Lower lobe of right lung (tissue), 2 donors: Measurements from ENCODE around the gene GALNT17. TPM values are rescaled to one million over a fixed set of nuclear protein-coding genes. Genes with fewer than 3 reads are reported as not detected.

ENCODE experiments used
- ATAC-seq, 2 donors: fragments of 200-7000 bp; cut with Tn5 transposase; one replicate each; pipeline ENCODE4 v1.9.1; 2020 to 2022; ENCODE audit warnings: mild to moderate bottlenecking in 2 of 2, moderate library complexity in 2 of 2
- DNase-seq: peaks from one replicate; pipeline ENCODE4 v3.0.0-alpha.2; 2020
- H3K27ac ChIP-seq: fragments of 200-600 bp; one replicate; pipeline ENCODE4 v1.8.0; 2022
- H3K27me3 ChIP-seq: fragments of 200-600 bp; one replicate; pipeline ENCODE4 v1.8.0; 2022; ENCODE audit warnings: low read depth
- H3K36me3 ChIP-seq: fragments of 200-600 bp; one replicate; pipeline ENCODE4 v1.8.0; 2022; ENCODE audit warnings: mild to moderate bottlenecking
- H3K4me1 ChIP-seq: fragments of 200-600 bp; one replicate; pipeline ENCODE4 v1.8.0; 2022
- H3K4me3 ChIP-seq: fragments of 200-600 bp; one replicate; pipeline ENCODE4 v1.8.0; 2022; ENCODE audit warnings: mild to moderate bottlenecking
- H3K9me3 ChIP-seq: fragments of 200-600 bp; one replicate; pipeline ENCODE4 v1.8.0; 2022
- CTCF ChIP-seq: fragments of 200-600 bp; IDR thresholded peaks from one replicate; pipeline ENCODE4 v1.8.0; 2022; ENCODE audit warnings: antibody characterized with exemption, mild to moderate bottlenecking
- intact Hi-C: fragments of 100-400 bp; cut with DNase I; formaldehyde crosslinking; loops from one replicate; pipeline ENCODE4 v1.11.0; 2022
- total RNA-seq: library from RNA; stranded (reverse); fragmentation: NEBNext Ultra II Directional; extraction: Animal tissue kit (Norgen Biotek cat#: 25700); gene quantifications from one replicate; pipeline ENCODE4 v1.2.1, GENCODE V29; 2021
- donor health status: DM: no; HTN: yes; CAD: no; lungs with severe emphysema.

The GALNT17 gene
- total RNA-seq, 1 donor from 2014 or later: 6.6 TPM

DNA sequence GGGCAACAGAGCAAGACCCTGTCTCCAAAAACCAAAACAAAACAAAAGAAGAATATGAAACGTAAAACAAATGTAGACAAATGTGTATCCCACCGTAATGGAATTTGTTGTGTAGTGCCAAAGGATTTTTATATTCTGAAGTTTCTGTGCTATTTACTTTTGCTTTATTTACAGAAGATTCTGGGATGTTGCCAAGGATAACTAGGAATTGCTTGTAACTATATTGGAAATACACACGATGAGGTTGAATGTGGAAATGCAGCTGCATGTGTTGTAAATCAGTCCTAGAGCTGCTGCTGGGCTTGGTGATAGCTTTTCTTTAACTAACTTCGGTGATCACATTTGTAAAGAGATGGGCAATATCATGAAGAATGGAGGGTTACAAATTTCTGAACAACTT, 39.5 kb downstream of the GALNT17 start:
- TF ChIP-seq CTCF: no peak
- no peaks in the 10 kb centered on the region for H3K36me3 ChIP-seq
- intact Hi-C loops: no loop called here
- ATAC-seq: no peak
- no peak for DNase-seq
- H3K27ac ChIP-seq: no peak overlapping the region
- no peak overlapping the region for H3K4me3 ChIP-seq
- H3K27me3 ChIP-seq: no peaks in the 10 kb centered on the region
- no peaks in the 10 kb centered on the region for H3K9me3 ChIP-seq
- no peaks in the 10 kb centered on the region for H3K4me1 ChIP-seq

DNA sequence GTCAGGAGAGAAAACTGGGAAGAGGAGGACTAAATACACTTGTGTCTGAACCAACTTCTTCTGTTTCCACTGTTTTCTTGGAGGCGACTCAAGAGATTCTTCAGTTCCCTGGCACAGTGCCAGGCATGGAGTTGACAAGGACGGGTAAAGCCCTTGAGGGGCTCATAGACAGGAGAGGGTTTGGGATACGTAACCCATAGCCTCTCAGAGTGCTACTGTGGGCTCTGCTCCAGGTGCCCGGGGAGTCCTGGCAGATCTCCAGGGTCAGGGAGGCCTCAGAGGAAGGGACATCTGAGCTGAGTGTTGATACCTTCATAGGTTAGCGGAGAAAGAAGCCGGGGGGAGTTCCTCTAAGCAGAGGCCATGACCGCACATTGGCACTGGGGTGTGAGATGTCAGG, 42.0 kb downstream of the GALNT17 start:
- Histone ChIP-seq H3K27ac (no peak overlapping the region), H3K27me3 (no peaks in the 10 kb centered on the region), H3K4me3 (no peak overlapping the region), H3K4me1 (no peaks in the 10 kb centered on the region), H3K36me3 (no peaks in the 10 kb centered on the region), H3K9me3 (no peaks in the 10 kb centered on the region)
- DNase-seq (no peak), ATAC-seq (no peak)
- TF ChIP-seq CTCF: no peak
- intact Hi-C loops: no loop called here

DNA sequence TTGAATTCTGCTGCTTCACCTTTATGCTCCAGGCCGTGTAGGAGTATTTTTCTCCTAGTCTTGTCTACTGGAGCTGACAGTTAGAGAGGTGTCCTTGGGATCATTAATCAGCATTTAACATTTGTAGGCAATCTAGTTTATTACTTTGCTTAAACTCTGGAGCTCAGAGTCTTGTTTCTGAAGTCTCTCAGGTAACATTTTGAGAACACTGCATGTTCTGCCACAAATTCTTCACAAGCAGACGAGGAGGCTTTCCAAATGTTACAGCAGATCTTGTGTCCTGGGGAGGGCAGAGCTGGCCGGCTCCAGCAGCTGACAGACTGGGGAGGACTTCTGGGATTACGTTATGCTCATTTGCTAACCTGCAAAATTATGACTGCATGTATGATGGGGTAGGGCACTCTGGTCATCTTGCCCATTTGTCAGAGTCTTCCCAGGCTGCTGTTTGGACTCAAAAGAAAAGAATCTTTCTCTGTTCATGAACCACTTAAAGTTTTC, 50.5 kb downstream of the GALNT17 start:
- no peaks in the 10 kb centered on the region for H3K9me3 ChIP-seq
- TF ChIP-seq CTCF: no peak
- no peak overlapping the region for H3K4me3 ChIP-seq
- intact Hi-C loops: no loop called here
- ATAC-seq: no peak
- no peaks in the 10 kb centered on the region for H3K4me1 ChIP-seq
- no peak for DNase-seq
- H3K27me3 ChIP-seq: no peaks in the 10 kb centered on the region
- H3K27ac ChIP-seq: no peak overlapping the region
- no peaks in the 10 kb centered on the region for H3K36me3 ChIP-seq

DNA sequence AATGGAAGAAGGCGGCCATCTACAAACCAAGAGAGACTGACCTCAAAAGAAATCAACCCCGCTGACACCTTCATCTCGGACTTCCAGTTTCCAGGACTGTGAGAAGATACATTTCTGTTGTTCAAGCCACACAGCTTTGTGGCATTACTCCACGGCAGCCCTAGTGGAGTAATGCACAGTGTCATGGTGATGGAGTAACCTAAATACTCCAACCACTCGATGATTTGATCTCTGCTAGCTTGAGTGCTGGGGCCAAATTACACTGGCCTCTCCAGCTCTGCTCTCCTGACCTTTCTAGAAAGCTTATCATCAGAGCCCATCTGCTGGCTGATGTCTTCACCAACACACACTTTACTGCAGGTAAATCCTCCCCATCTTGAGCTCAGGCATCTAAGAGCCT, 52.2 kb downstream of the GALNT17 start:
- no peaks in the 10 kb centered on the region for H3K27me3 ChIP-seq
- ATAC-seq: no peak

GRCh38 chr7:71184609-71185008, 52.7 kb downstream of the GALNT17 start:
- Histone ChIP-seq H3K4me3 (no peak overlapping the region), H3K9me3 (no peaks in the 10 kb centered on the region), H3K4me1 (no peaks in the 10 kb centered on the region), H3K36me3 (no peaks in the 10 kb centered on the region), H3K27me3 (no peaks in the 10 kb centered on the region), H3K27ac (no peak overlapping the region)
- ATAC-seq: no peak
- no peak for DNase-seq
- no peak for TF ChIP-seq CTCF
- intact Hi-C loops: no loop called here

More for the DNA sequence above, 52.2 kb downstream of the GALNT17 start:
- no peaks in the 10 kb centered on the region for H3K4me1 ChIP-seq
- no peak overlapping the region for H3K27ac ChIP-seq
- no peak overlapping the region for H3K4me3 ChIP-seq
- TF ChIP-seq CTCF: no peak
- no peaks in the 10 kb centered on the region for H3K9me3 ChIP-seq
- intact Hi-C loops: no loop called here
- H3K36me3 ChIP-seq: no peaks in the 10 kb centered on the region
- no peak for DNase-seq
